ENCODE measurements around the gene DROSHA. TPM values are rescaled to one million over a fixed set of nuclear protein-coding genes. Genes with fewer than 3 reads are reported as not detected.

Gene DROSHA
- polyA plus RNA-seq, 3 donors, result 2.2 to 12.6 (median 7.6) TPM

DNA sequence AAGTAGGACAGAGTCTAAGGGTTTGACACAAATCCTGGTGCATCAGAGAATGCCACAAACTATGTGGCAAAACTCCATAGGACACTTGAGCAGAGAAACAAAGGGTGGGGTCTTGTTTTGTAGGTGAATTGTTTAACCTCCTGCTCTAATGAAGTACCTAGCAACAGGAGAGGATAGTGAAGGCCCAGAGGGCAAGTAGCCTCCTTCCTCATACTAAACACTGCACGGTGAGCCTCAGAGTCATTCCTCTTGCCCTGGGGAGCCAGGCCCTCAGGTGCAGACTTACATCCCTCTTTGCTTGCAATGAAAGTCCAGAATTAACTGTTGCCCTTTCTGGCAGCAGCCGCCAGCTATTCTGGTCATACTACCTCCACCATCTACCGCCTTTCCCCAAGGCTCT is 166.1 kb downstream of the DROSHA start:
- no peak overlapping the region for H3K27ac ChIP-seq (ENCODE audit: low read depth in 1 of 2, low read length in 2 of 2)
- no peaks in the 10 kb centered on the region for H3K27me3 ChIP-seq (ENCODE audit: control insufficient read depth in 2 of 2, insufficient read depth in 2 of 2, low read length in 2 of 2)
- H3K4me1 ChIP-seq (ENCODE audit: control insufficient read depth in 1 of 2, insufficient read depth in 2 of 2, low read length in 2 of 2), result no peaks in the 10 kb centered on the region
- H3K4me2 ChIP-seq (replicated peaks; ENCODE audit: extremely low read depth, low read length, poor library complexity, severe bottlenecking), result no peak overlapping the region
- H3K9ac ChIP-seq (ENCODE audit: insufficient read depth, low read length, poor library complexity, severe bottlenecking), result no peak overlapping the region
- no peak for DNase-seq
- no peaks in the 10 kb centered on the region for H3K4me1 Mint-ChIP-seq
- H3K9me3 ChIP-seq (replicated peaks in 1 of 2; ENCODE audit: control insufficient read depth in 1 of 2, insufficient read depth in 1 of 2, low read length in 2 of 2), result no peaks in the 10 kb centered on the region
- no peak overlapping the region for H3K4me3 ChIP-seq (replicated peaks in 1 of 3; ENCODE audit: low read depth in 2 of 3, low read length in 3 of 3)
- intact Hi-C loops (cut with micrococcal nuclease), result no loop called here
- H2AFZ ChIP-seq (ENCODE audit: insufficient read depth, low read depth, low read length, poor library complexity, severe bottlenecking), result no peak overlapping the region
- TF ChIP-seq, protein P1, sequence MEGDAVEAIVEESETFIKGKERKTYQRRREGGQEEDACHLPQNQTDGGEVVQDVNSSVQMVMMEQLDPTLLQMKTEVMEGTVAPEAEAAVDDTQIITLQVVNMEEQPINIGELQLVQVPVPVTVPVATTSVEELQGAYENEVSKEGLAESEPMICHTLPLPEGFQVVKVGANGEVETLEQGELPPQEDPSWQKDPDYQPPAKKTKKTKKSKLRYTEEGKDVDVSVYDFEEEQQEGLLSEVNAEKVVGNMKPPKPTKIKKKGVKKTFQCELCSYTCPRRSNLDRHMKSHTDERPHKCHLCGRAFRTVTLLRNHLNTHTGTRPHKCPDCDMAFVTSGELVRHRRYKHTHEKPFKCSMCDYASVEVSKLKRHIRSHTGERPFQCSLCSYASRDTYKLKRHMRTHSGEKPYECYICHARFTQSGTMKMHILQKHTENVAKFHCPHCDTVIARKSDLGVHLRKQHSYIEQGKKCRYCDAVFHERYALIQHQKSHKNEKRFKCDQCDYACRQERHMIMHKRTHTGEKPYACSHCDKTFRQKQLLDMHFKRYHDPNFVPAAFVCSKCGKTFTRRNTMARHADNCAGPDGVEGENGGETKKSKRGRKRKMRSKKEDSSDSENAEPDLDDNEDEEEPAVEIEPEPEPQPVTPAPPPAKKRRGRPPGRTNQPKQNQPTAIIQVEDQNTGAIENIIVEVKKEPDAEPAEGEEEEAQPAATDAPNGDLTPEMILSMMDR (IDR thresholded peaks at IDR 0.05), result no peak
- H3K36me3 Mint-ChIP-seq, result no peaks in the 10 kb centered on the region
- peaks cover 3 to 7% (median 7%) of the 10 kb centered on the region in 7 donors for H3K9me3 Mint-ChIP-seq
- H4K20me1 ChIP-seq (ENCODE audit: insufficient read depth, low read length), result no peaks in the 10 kb centered on the region
- no peaks in the 10 kb centered on the region for H3K79me2 ChIP-seq (ENCODE audit: insufficient read depth, low read length)
- H3K27me3 Mint-ChIP-seq (ENCODE audit: low read depth in 3 of 3), result peaks cover 1 to 7% (median 2%) of the 10 kb centered on the region in 3 donors
- 100% methylated on average over 2 of the region's 3 CpGs for WGBS (ENCODE audit: insufficient coverage)
- no peaks in the 10 kb centered on the region for H3K36me3 ChIP-seq (replicated peaks in 1 of 2; ENCODE audit: control insufficient read depth in 1 of 2, insufficient read depth in 2 of 2, low read length in 2 of 2)
- H3K27ac Mint-ChIP-seq, result no peak overlapping the region
- no peak overlapping the region for H3K4me3 Mint-ChIP-seq

GRCh38 chr5:31364881-31365636 is 166.8 kb downstream of the DROSHA start:
- H3K79me2 ChIP-seq (ENCODE audit: insufficient read depth, low read length), result no peaks in the 10 kb centered on the region
- H3K4me3 ChIP-seq (replicated peaks in 1 of 3; ENCODE audit: low read depth in 2 of 3, low read length in 3 of 3), result no peak overlapping the region
- no peaks in the 10 kb centered on the region for H4K20me1 ChIP-seq (ENCODE audit: insufficient read depth, low read length)
- no peaks in the 10 kb centered on the region for H3K27me3 ChIP-seq (ENCODE audit: control insufficient read depth in 2 of 2, insufficient read depth in 2 of 2, low read length in 2 of 2)
- Mint-ChIP-seq H3K27me3 (ENCODE audit: low read depth in 3 of 3) (peaks cover 1 to 5% (median 2%) of the 10 kb centered on the region in 3 donors), H3K4me1 (no peaks in the 10 kb centered on the region), H3K9me3 (peaks cover 3 to 7% (median 5%) of the 10 kb centered on the region in 7 donors), H3K36me3 (no peaks in the 10 kb centered on the region), H3K4me3 (no peak overlapping the region), H3K27ac (no peak overlapping the region)
- H3K27ac ChIP-seq (ENCODE audit: low read depth in 1 of 2, low read length in 2 of 2), result no peak overlapping the region
- WGBS (ENCODE audit: insufficient coverage), result 91% methylated on average over 1 of the region's 2 CpGs
- H3K4me1 ChIP-seq (ENCODE audit: control insufficient read depth in 1 of 2, insufficient read depth in 2 of 2, low read length in 2 of 2), result no peaks in the 10 kb centered on the region
- no peaks in the 10 kb centered on the region for H3K9me3 ChIP-seq (replicated peaks in 1 of 2; ENCODE audit: control insufficient read depth in 1 of 2, insufficient read depth in 1 of 2, low read length in 2 of 2)
- no peak overlapping the region for H3K9ac ChIP-seq (ENCODE audit: insufficient read depth, low read length, poor library complexity, severe bottlenecking)
- no peak overlapping the region for H2AFZ ChIP-seq (ENCODE audit: insufficient read depth, low read depth, low read length, poor library complexity, severe bottlenecking)
- no peak for DNase-seq
- no peak overlapping the region for H3K4me2 ChIP-seq (replicated peaks; ENCODE audit: extremely low read depth, low read length, poor library complexity, severe bottlenecking)
- TF ChIP-seq, protein P1 (IDR thresholded peaks at IDR 0.05), result no peak
- intact Hi-C loops (cut with micrococcal nuclease), result no loop called here
- H3K36me3 ChIP-seq (replicated peaks in 1 of 2; ENCODE audit: control insufficient read depth in 1 of 2, insufficient read depth in 2 of 2, low read length in 2 of 2), result no peaks in the 10 kb centered on the region
